ENCODE measurements around the gene CDH13. TPM values are rescaled to one million over a fixed set of nuclear protein-coding genes. Genes with fewer than 3 reads are reported as not detected.

Gene CDH13
- total RNA-seq, 1 donor from 2014 or later: 81.1 TPM

- TF ChIP-seq CTCF (IDR thresholded peaks at IDR 0.05; ENCODE audit: partially characterized antibody, unreplicated experiment): no peak
- Mint-ChIP-seq H3K27ac (ENCODE audit: unreplicated experiment) (no peak overlapping the region), H3K4me1 (ENCODE audit: low read depth, unreplicated experiment) (peaks cover 10% of the 10 kb centered on the region), H3K36me3 (ENCODE audit: unreplicated experiment) (peaks cover 8% of the 10 kb centered on the region), H3K4me3 (ENCODE audit: unreplicated experiment) (no peak overlapping the region), H3K27me3 (ENCODE audit: unreplicated experiment) (peaks cover 2% of the 10 kb centered on the region), H3K9me3 (ENCODE audit: unreplicated experiment) (peaks cover 5% of the 10 kb centered on the region)
- no peak for DNase-seq
These were observed 17.3 kb downstream of the CDH13 start for GRCh38 chr16:82643936-82644630.

DNA sequence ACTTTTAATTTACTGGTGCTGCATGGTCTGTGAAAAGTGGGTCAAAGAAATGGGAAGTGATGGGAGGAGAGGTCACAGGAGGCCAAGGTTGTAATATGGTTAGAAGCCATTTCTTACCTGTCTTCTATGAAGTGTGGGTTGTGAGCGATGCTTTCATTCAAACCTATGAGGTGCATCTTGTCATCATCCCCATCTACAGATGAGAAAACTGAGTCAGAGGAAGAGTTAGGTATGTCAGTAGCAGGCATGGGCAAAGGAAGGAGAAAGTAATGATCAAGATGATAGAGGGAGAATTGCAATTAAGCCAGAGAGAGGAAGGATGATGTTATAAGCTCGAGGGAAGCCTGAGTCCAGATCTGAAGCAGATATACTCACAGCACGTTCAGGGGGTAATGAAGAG lies 19.7 kb downstream of the CDH13 start:
- H3K4me1 Mint-ChIP-seq (ENCODE audit: low read depth, unreplicated experiment): peaks cover 6% of the 10 kb centered on the region
- H3K36me3 Mint-ChIP-seq (ENCODE audit: unreplicated experiment): peaks cover 8% of the 10 kb centered on the region
- no peak for DNase-seq
- no peak for TF ChIP-seq CTCF (IDR thresholded peaks at IDR 0.05; ENCODE audit: partially characterized antibody, unreplicated experiment)
- H3K27me3 Mint-ChIP-seq (ENCODE audit: unreplicated experiment): no peaks in the 10 kb centered on the region
- H3K9me3 Mint-ChIP-seq (ENCODE audit: unreplicated experiment): peaks cover 2% of the 10 kb centered on the region
- H3K27ac Mint-ChIP-seq (ENCODE audit: unreplicated experiment): no peak overlapping the region
- H3K4me3 Mint-ChIP-seq (ENCODE audit: unreplicated experiment): no peak overlapping the region

DNA sequence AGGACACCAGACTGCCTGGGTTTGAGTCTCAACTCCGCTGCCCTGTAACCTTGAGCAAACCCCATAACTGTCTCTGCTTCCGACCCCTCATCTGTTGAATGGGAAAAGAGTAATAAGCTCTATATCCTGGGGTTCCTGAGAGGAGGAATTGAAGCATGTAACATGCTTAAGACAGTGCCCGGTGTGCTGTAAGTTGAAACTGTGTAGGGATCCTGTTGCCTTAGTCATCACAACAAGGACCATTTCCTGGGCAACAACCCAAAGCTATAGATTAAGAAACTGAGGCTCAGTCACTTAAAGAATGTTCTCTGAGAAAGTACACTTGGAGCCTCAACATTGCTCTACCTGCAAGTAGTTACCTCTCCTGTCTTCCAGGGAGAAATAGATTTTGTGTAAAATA lies 23.0 kb downstream of the CDH13 start:
- Mint-ChIP-seq H3K4me1 (ENCODE audit: low read depth, unreplicated experiment) (peaks cover 5% of the 10 kb centered on the region), H3K36me3 (ENCODE audit: unreplicated experiment) (peaks cover 8% of the 10 kb centered on the region), H3K9me3 (ENCODE audit: unreplicated experiment) (peaks cover 2% of the 10 kb centered on the region), H3K27ac (ENCODE audit: unreplicated experiment) (no peak overlapping the region), H3K4me3 (ENCODE audit: unreplicated experiment) (no peak overlapping the region), H3K27me3 (ENCODE audit: unreplicated experiment) (no peaks in the 10 kb centered on the region)
- no peak for TF ChIP-seq CTCF (IDR thresholded peaks at IDR 0.05; ENCODE audit: partially characterized antibody, unreplicated experiment)
- no peak for DNase-seq

DNA sequence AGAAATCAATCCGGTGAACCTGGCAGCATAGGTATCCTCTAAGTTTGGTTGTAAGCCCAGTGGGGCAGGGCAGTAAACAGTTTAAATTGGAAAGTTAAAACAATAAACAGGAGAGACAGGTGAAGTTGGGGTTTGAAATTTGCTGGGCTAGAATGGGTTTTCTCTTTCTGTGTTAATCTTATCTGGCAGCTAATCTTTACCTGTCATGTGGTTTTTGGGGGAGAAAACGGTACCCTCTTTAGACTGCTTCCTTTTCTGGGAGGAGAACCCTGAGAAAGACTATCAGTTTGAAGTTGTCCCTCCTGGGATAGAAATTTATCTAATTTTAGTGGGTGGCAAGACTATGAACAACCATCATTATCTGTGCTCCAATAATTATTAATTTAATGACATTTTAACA lies 24.0 kb downstream of the CDH13 start:
- Mint-ChIP-seq H3K27ac (ENCODE audit: unreplicated experiment) (no peak overlapping the region), H3K9me3 (ENCODE audit: unreplicated experiment) (peaks cover 2% of the 10 kb centered on the region), H3K36me3 (ENCODE audit: unreplicated experiment) (peaks cover 8% of the 10 kb centered on the region), H3K4me1 (ENCODE audit: low read depth, unreplicated experiment) (peaks cover 3% of the 10 kb centered on the region), H3K27me3 (ENCODE audit: unreplicated experiment) (no peaks in the 10 kb centered on the region), H3K4me3 (ENCODE audit: unreplicated experiment) (no peak overlapping the region)
- no peak for TF ChIP-seq CTCF (IDR thresholded peaks at IDR 0.05; ENCODE audit: partially characterized antibody, unreplicated experiment)
- DNase-seq: no peak

DNA sequence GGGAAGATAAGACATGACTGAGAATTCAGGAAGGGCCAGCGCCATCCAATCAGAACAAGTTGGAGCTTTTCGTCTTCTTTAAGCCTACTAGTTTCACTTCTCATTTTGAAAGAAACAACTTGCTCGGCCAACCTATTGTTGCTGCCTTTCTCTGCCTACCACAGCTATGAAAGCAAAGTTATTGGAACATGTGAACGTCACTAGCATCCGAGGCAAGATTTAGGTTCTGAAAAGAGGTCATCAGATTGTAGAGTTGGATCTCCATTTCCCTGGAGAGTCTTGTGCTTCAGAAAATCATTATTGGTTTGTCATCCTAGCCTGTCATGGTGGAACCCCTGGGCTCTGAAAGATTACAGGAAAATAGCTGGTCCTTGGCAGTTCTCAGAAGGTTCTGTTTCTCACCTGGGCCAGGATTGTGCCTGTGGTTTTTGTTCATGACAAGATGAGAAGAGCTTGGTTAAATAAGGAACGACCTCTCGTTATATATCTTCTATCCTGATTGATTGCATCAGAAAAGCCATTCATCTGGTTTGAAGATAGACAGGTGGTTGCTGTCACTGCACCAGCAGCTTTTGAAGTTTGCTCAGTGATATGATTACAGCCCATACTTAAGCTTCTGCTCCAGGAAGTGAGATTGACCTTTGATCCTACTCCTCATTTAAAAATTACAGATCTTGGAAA lies 25.3 kb downstream of the CDH13 start:
- peaks cover 3% of the 10 kb centered on the region for H3K36me3 Mint-ChIP-seq (ENCODE audit: unreplicated experiment)

More for the DNA sequence above, 25.3 kb downstream of the CDH13 start:
- H3K4me3 Mint-ChIP-seq (ENCODE audit: unreplicated experiment): no peak overlapping the region
- DNase-seq: no peak
- no peaks in the 10 kb centered on the region for H3K27me3 Mint-ChIP-seq (ENCODE audit: unreplicated experiment)
- no peak overlapping the region for H3K27ac Mint-ChIP-seq (ENCODE audit: unreplicated experiment)
- no peak for TF ChIP-seq CTCF (IDR thresholded peaks at IDR 0.05; ENCODE audit: partially characterized antibody, unreplicated experiment)
- H3K9me3 Mint-ChIP-seq (ENCODE audit: unreplicated experiment): peaks cover 2% of the 10 kb centered on the region
- peaks cover 3% of the 10 kb centered on the region for H3K4me1 Mint-ChIP-seq (ENCODE audit: low read depth, unreplicated experiment)
